Measurements from ENCODE around the gene PLIN5.

PLIN5 gene

DNA sequence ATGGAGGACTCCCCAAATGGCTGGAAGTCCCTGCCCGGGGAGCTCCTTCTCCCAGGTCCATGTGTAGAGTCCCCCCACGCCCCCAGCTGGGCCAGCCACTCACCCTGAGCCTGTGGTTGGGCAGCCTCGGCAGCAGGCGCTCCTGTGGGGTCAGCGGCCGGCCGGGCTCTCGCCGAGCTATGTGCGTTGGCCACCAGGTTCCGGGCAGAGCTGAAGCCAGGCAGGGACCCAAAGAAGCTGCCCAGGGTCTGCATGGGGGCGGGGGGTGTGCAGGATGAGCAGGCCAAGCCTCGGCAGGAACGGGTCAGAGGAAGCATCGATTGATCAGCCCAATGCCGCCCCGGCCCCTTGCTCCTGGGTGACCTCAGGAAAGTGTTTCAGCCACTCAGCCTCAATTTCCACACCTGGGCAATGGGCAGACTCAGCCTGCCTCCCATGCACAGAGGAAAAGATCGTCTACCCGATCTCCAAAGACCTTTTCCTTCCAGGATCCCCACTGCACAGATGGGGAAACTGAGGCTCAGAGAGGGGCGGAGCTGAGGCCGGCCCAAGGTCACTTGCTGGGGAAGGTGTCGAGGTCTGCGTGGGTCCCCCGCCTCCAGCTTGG is 17.5 kb downstream of the PLIN5 start:
- no peak overlapping the region for H3K4me3 ChIP-seq (ENCODE audit: low read depth, low read length)
- in situ Hi-C loops (cut with HindIII; ENCODE audit: low sequenced_read_pairs) = no loop called here
- no peak for DNase-seq (ENCODE audit: low read depth, low spot score)
- TF ChIP-seq CTCF (IDR thresholded peaks at IDR 0.05; ENCODE audit: low read depth, low read length) = no peak

- no peak overlapping the region for H3K4me3 ChIP-seq (ENCODE audit: low read depth, low read length)
- DNase-seq (ENCODE audit: low read depth, low spot score) = no peak
- TF ChIP-seq CTCF (IDR thresholded peaks at IDR 0.05; ENCODE audit: low read depth, low read length) = no peak
- in situ Hi-C loops (cut with HindIII; ENCODE audit: low sequenced_read_pairs) = no loop called here
Observed at GRCh38 chr19:4516939-4517300, 18.1 kb downstream of the PLIN5 start.

DNA sequence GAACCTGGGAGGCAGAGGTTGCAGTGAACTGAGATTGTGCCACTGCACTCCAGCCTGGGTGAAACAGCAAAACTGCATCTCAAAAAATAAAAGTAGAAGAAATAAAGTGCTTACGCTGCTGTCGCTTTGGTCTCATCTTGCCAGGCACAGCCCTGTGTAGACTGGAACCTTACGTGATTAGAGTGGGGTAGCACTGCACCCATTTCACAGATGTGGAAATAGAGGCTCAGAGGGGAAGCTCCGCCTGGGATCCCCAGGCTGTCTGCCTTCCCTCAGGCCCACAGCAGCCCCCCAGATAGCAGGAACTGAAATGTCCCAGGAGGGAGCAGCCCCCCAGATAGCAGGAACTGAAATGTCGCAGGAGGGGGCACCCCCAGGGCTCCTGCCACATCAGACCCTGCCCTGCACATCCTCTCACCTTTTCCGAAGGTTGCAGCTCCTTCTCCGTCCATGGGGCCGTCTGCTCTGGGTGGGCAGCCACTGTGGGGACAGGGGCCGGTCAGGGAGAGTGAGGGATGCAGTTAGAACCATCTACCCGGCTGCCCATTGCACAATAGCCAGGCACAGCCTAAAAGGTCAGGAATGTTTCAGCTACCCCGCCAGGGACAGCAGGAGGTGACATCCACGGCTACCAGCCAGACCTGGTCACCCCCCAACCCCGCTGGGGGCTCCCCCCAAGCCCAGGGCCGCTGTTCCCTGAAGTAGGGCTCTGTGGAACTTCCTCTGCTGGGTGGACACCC is 18.7 kb downstream of the PLIN5 start:
- no peak for DNase-seq (ENCODE audit: low read depth, low spot score)
- in situ Hi-C loops (cut with HindIII; ENCODE audit: low sequenced_read_pairs) = no loop called here
- no peak overlapping the region for H3K4me3 ChIP-seq (ENCODE audit: low read depth, low read length)
- TF ChIP-seq CTCF (IDR thresholded peaks at IDR 0.05; ENCODE audit: low read depth, low read length) = no peak

DNA sequence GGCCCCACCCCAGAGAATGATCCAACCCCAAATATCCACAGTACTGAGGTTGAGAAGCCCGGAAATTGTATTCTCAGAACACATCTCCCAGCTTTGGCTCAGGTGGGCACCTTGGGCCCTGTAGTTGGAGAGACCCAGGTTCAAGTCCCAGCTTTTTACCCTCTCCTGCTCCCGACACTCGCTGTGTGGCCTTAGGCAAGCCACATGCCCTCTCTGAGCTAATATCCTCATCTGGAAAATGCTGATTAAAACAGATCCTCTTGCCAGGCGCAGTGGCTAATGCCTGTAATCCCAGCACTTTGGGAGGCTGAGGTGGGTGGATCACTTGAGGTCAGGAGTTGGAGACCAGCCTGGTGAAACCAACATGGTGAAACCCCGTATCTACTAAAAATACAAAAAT is 19.3 kb downstream of the PLIN5 start:
- no peak for DNase-seq (ENCODE audit: low read depth, low spot score)
- no peak overlapping the region for H3K4me3 ChIP-seq (ENCODE audit: low read depth, low read length)
- in situ Hi-C loops (cut with HindIII; ENCODE audit: low sequenced_read_pairs) = no loop called here
- no peak for TF ChIP-seq CTCF (IDR thresholded peaks at IDR 0.05; ENCODE audit: low read depth, low read length)

- no peak overlapping the region for H3K4me3 ChIP-seq (ENCODE audit: low read depth, low read length)
- no peak for TF ChIP-seq CTCF (IDR thresholded peaks at IDR 0.05; ENCODE audit: low read depth, low read length)
- in situ Hi-C loops (cut with HindIII; ENCODE audit: low sequenced_read_pairs) = no loop called here
- no peak for DNase-seq (ENCODE audit: low read depth, low spot score)
Observed at GRCh38 chr19:4513248-4513647, 21.8 kb downstream of the PLIN5 start.

- H3K4me3 ChIP-seq (ENCODE audit: low read depth, low read length) = no peak overlapping the region
- in situ Hi-C loops (cut with HindIII; ENCODE audit: low sequenced_read_pairs) = no loop called here
Observed at GRCh38 chr19:4512070-4512469, 23.0 kb downstream of the PLIN5 start.

More at GRCh38 chr19:4512070-4512469, 23.0 kb downstream of the PLIN5 start:
- DNase-seq (ENCODE audit: low read depth, low spot score) = no peak
- no peak for TF ChIP-seq CTCF (IDR thresholded peaks at IDR 0.05; ENCODE audit: low read depth, low read length)

Measured in astrocyte of the spinal cord (primary cell).